GM12878 (cell line): ENCODE measurements around the gene PPIE. TPM values are rescaled to one million over a fixed set of nuclear protein-coding genes. Genes with fewer than 3 reads are reported as not detected.

ENCODE experiments used
- BHLHE40 ChIP-seq, 2 experiments: fragments of 450-650 bp in 1 of 2; IDR thresholded peaks; 2 replicates each; pipeline ENCODE4 v1.6.1; 2011 to 2017; ENCODE audit warnings: low read depth in 2 of 2, borderline replicate concordance in 1 of 2, improper control_type of control experiment in 1 of 2, low read length in 1 of 2, mild to moderate bottlenecking in 1 of 2
- CBFB ChIP-seq: IDR thresholded peaks from 2 replicates; pipeline ENCODE4 v1.6.1; 2016; ENCODE audit warnings: antibody characterized with exemption, low read depth
- EED ChIP-seq: sonication (generic); IDR thresholded peaks from 2 replicates; pipeline ENCODE4 v1.6.1; 2016; ENCODE audit warnings: antibody characterized with exemption, low read depth
- EGR1 ChIP-seq, 2 experiments: IDR thresholded peaks; 1 replicate in 1 of 2; 2 replicates in 1 of 2; pipeline ENCODE4 v1.6.1; 2011 to 2012; ENCODE audit warnings: low read depth in 2 of 2, low read length in 2 of 2, borderline replicate concordance in 1 of 2, mild to moderate bottlenecking in 1 of 2, moderate library complexity in 1 of 2
- GABPA ChIP-seq: IDR thresholded peaks from 2 replicates; pipeline ENCODE4 v1.6.1; 2014; ENCODE audit warnings: antibody characterized with exemption, low read depth, mild to moderate bottlenecking, inconsistent platforms
- IRF5 ChIP-seq: fragments of 450-650 bp; IDR thresholded peaks from 2 replicates; pipeline ENCODE4 v1.6.1; 2017; ENCODE audit warnings: borderline replicate concordance
- KAT2A ChIP-seq: conservative IDR thresholded peaks from 2 replicates; pipeline ENCODE4 v1.6.1; 2011; ENCODE audit warnings: low read depth, low read length; ENCODE audit not compliant: control insufficient read depth
- MEF2B ChIP-seq: fragments of 450-650 bp; IDR thresholded peaks from 2 replicates; pipeline ENCODE4 v1.6.1; 2018; ENCODE audit warnings: mild to moderate bottlenecking, moderate library complexity; ENCODE audit not compliant: partially characterized antibody, poor library complexity, severe bottlenecking
- MTA2 ChIP-seq: fragments of 450-650 bp; IDR thresholded peaks from 2 replicates; pipeline ENCODE4 v1.6.1; 2016; ENCODE audit warnings: low read depth, mild to moderate bottlenecking, moderate library complexity
- NFYA ChIP-seq: IDR thresholded peaks from 2 replicates; pipeline ENCODE4 v1.6.1; 2011; ENCODE audit warnings: low read depth, mild to moderate bottlenecking, low read length, improper control_type of control experiment, borderline replicate concordance
- POLR2AphosphoS2 ChIP-seq: IDR thresholded peaks from 2 replicates; pipeline ENCODE4 v1.6.1; 2011; ENCODE audit warnings: low read depth, mild to moderate bottlenecking, low read length, improper control_type of control experiment, moderate library complexity
- RB1 ChIP-seq: fragments of 450-650 bp; formaldehyde crosslinking; IDR thresholded peaks from 2 replicates; pipeline ENCODE4 v1.6.1; 2017; ENCODE audit warnings: mild to moderate bottlenecking, borderline replicate concordance
- REST ChIP-seq: IDR thresholded peaks from 2 replicates; pipeline ENCODE4 v1.6.1; 2012; ENCODE audit warnings: mild to moderate bottlenecking, low read depth, low read length
- TCF12 ChIP-seq: IDR thresholded peaks from 2 replicates; pipeline ENCODE4 v1.6.1; 2011; ENCODE audit warnings: low read depth, mild to moderate bottlenecking, low read length
- TCF3 ChIP-seq: IDR thresholded peaks from 2 replicates; pipeline ENCODE4 v1.6.1; 2012; ENCODE audit warnings: low read depth, mild to moderate bottlenecking, low read length, borderline replicate concordance; ENCODE audit not compliant: insufficient read depth
- WRNIP1 ChIP-seq: IDR thresholded peaks from 2 replicates; pipeline ENCODE4 v1.6.1; 2011; ENCODE audit warnings: low read depth, low read length, improper control_type of control experiment, borderline replicate concordance
- ZBTB4 ChIP-seq: fragments of 450-650 bp; formaldehyde crosslinking; IDR thresholded peaks from 2 replicates; pipeline ENCODE4 v1.4.0; 2022; ENCODE audit warnings: mild to moderate bottlenecking, moderate library complexity
- ZBTB40 ChIP-seq: fragments of 450-650 bp; IDR thresholded peaks from 2 replicates; pipeline ENCODE4 v1.6.1; 2016; ENCODE audit warnings: mild to moderate bottlenecking, moderate library complexity, borderline replicate concordance
- polyA plus RNA-seq, 11 experiments: library from polyadenylated mRNA; depleted of rRNA in 4 of 11; unstranded in 6 of 11; stranded (reverse) in 5 of 11; fragments of >200 nt; fragmentation: Nextera tagmentation in 4 of 11; fragmentation: Illumina TruSeq in 1 of 11; extraction: Ambion mirVana in 4 of 11; extraction: Trizol in 1 of 11; gene quantifications; 1 replicate in 1 of 11; 2 replicates in 10 of 11; pipeline versions ENCODE4 v1.2.1 to v1.2.3, GENCODE V29; 2011 to 2016; ENCODE audit warnings: inconsistent platforms in 2 of 11, missing spikeins in 2 of 11, low read depth in 1 of 11
- total RNA-seq, 4 experiments: library from RNA; depleted of rRNA in 3 of 4; stranded (reverse); fragments of >200 nt in 3 of 4; fragmentation: Illumina TruSeq in 1 of 4; extraction: Trizol in 1 of 4; gene quantifications; 2 replicates each; pipeline versions ENCODE4 v1.2.1 to v1.2.3, GENCODE V29; 2013 to 2021

PPIE gene
- total and polyA plus RNA-seq, 10 of the 15 experiments (the other 5 are each of a cell fraction or from before 2014, with no cell fraction given), result 36.6 to 163 (median 70.1) TPM

GRCh38 chr1:39776400-39776713 is 37.7 kb downstream of the PPIE start (continued):
- TF ChIP-seq MTA2, result no peak
- TF ChIP-seq RB1, result no peak
- no peak for TF ChIP-seq EGR1 (IDR thresholded peaks at IDR 0.05; ENCODE audit: borderline replicate concordance in 1 of 2, low read depth in 2 of 2, low read length in 2 of 2)
- no peak for TF ChIP-seq NFYA
- TF ChIP-seq POLR2AphosphoS2, result no peak
- TF ChIP-seq REST, result no peak
- TF ChIP-seq ZBTB40, result peak; percentile 73
- peak; percentile 22 for TF ChIP-seq MEF2B
- peak; percentile 67 for TF ChIP-seq GABPA
- no peak for TF ChIP-seq KAT2A
- peak; percentile 82; the same call in 1 of the 2 replicates for TF ChIP-seq TCF12
- TF ChIP-seq EED, result 0 out of 2 replicates have a peak, but pooled peaks have one; percentile 45
- TF ChIP-seq WRNIP1, result no peak
- TF ChIP-seq BHLHE40 (IDR thresholded peaks at IDR 0.05; ENCODE audit: borderline replicate concordance in 1 of 2, low read depth in 2 of 2, low read length in 1 of 2), result peak in 1 of 2 experiments; percentile 42; a peak in 1 of 4 replicates
- TF ChIP-seq ZBTB4 (CRISPR knock-in tag), result no peak
- 0 out of 2 replicates have a peak, but pooled peaks have one; percentile 76 for TF ChIP-seq TCF3
- TF ChIP-seq IRF5, result no peak
- no peak for TF ChIP-seq CBFB
